ENCODE results near the gene C8B. TPM values are rescaled to one million over a fixed set of nuclear protein-coding genes. Genes with fewer than 3 reads are reported as not detected.

The C8B gene
- total RNA-seq, 1 experiment from 2014 or later = 0.10 TPM

DNA sequence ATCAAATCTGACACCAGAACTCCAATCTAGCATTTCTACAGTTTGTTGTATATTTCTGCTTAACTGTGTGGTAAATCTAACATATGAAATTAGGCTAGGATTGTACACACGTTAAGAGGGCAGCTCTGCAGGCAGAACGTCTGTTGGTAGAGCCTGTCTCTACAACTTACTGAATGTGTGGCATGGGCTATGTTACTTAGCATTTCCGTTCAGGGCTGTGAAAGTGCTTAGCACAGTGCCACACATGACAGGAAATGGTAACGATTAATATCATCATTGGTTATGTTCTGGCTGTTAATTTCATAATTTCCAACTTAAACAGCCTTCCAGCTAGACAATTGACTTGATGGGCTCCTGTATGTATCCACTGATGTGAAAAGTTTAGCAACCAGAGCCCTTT is 9.6 kb upstream of the C8B start:
- TF ChIP-seq, protein P1, sequence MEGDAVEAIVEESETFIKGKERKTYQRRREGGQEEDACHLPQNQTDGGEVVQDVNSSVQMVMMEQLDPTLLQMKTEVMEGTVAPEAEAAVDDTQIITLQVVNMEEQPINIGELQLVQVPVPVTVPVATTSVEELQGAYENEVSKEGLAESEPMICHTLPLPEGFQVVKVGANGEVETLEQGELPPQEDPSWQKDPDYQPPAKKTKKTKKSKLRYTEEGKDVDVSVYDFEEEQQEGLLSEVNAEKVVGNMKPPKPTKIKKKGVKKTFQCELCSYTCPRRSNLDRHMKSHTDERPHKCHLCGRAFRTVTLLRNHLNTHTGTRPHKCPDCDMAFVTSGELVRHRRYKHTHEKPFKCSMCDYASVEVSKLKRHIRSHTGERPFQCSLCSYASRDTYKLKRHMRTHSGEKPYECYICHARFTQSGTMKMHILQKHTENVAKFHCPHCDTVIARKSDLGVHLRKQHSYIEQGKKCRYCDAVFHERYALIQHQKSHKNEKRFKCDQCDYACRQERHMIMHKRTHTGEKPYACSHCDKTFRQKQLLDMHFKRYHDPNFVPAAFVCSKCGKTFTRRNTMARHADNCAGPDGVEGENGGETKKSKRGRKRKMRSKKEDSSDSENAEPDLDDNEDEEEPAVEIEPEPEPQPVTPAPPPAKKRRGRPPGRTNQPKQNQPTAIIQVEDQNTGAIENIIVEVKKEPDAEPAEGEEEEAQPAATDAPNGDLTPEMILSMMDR (IDR thresholded peaks at IDR 0.05 in 2 of 3, conservative IDR thresholded peaks at IDR 0.05 in 1 of 3; ENCODE audit: borderline replicate concordance in 1 of 3, insufficient read depth in 1 of 3, low read depth in 2 of 3, low read length in 2 of 3) = no peak
- TF ChIP-seq TCF7L2 (IDR thresholded peaks at IDR 0.05; ENCODE audit: borderline replicate concordance, extremely low read depth, insufficient read depth, insufficient read length) = no peak
- TF ChIP-seq, protein P2, sequence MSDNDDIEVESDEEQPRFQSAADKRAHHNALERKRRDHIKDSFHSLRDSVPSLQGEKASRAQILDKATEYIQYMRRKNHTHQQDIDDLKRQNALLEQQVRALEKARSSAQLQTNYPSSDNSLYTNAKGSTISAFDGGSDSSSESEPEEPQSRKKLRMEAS (IDR thresholded peaks at IDR 0.05) = no peak
- TF ChIP-seq, protein P3, sequence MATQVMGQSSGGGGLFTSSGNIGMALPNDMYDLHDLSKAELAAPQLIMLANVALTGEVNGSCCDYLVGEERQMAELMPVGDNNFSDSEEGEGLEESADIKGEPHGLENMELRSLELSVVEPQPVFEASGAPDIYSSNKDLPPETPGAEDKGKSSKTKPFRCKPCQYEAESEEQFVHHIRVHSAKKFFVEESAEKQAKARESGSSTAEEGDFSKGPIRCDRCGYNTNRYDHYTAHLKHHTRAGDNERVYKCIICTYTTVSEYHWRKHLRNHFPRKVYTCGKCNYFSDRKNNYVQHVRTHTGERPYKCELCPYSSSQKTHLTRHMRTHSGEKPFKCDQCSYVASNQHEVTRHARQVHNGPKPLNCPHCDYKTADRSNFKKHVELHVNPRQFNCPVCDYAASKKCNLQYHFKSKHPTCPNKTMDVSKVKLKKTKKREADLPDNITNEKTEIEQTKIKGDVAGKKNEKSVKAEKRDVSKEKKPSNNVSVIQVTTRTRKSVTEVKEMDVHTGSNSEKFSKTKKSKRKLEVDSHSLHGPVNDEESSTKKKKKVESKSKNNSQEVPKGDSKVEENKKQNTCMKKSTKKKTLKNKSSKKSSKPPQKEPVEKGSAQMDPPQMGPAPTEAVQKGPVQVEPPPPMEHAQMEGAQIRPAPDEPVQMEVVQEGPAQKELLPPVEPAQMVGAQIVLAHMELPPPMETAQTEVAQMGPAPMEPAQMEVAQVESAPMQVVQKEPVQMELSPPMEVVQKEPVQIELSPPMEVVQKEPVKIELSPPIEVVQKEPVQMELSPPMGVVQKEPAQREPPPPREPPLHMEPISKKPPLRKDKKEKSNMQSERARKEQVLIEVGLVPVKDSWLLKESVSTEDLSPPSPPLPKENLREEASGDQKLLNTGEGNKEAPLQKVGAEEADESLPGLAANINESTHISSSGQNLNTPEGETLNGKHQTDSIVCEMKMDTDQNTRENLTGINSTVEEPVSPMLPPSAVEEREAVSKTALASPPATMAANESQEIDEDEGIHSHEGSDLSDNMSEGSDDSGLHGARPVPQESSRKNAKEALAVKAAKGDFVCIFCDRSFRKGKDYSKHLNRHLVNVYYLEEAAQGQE (IDR thresholded peaks at IDR 0.05; ENCODE audit: low read depth) = no peak
- TF ChIP-seq, protein P4, sequence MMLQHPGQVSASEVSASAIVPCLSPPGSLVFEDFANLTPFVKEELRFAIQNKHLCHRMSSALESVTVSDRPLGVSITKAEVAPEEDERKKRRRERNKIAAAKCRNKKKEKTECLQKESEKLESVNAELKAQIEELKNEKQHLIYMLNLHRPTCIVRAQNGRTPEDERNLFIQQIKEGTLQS (IDR thresholded peaks at IDR 0.05) = no peak
- no peak for TF ChIP-seq ZNF274 (IDR thresholded peaks at IDR 0.05; ENCODE audit: low read depth, low read length)
- no peak for TF ChIP-seq FOSL1 (IDR thresholded peaks at IDR 0.05; ENCODE audit: low read depth)
- no peak for TF ChIP-seq SRF (IDR thresholded peaks at IDR 0.05; ENCODE audit: low read depth)
- TF ChIP-seq JUND (IDR thresholded peaks at IDR 0.05) = no peak
- no peak for TF ChIP-seq YY1 (IDR thresholded peaks at IDR 0.05; ENCODE audit: extremely low read depth, insufficient replicate concordance, low read depth, low read length)

More for the DNA sequence above, 9.6 kb upstream of the C8B start:
- no peak overlapping the region for H3K4me3 ChIP-seq (replicated peaks in 1 of 2; ENCODE audit: low read depth in 1 of 2, low read length in 2 of 2)
- ATAC-seq (no peak), DNase-seq (ENCODE audit: low read depth, low spot score) (no peak)
- ChIA-PET RAD21 (ENCODE audit: low non-redundant PET in 1 of 2, low total read pairs in 2 of 2, uncharacterized antibody in 2 of 2, unreplicated experiment in 2 of 2) (no interaction called here), CTCF (no interaction called here), POLR2A (no interaction called here)
- intact Hi-C loops (cut with micrococcal nuclease) = no loop called here
- no peak overlapping the region for H3K27ac ChIP-seq (ENCODE audit: low read depth, low read length)
- H3K9me2 ChIP-seq (ENCODE audit: insufficient read depth) = no peaks in the 10 kb centered on the region
- H3K4me2 ChIP-seq (ENCODE audit: low read length) = no peak overlapping the region
- H3K79me2 ChIP-seq (ENCODE audit: insufficient read depth, low read length) = no peaks in the 10 kb centered on the region
- H3K27me3 ChIP-seq (ENCODE audit: insufficient read depth, low read length) = peaks cover 20% of the 10 kb centered on the region
- no peaks in the 10 kb centered on the region for H3K36me3 ChIP-seq (ENCODE audit: control insufficient read depth in 1 of 2, insufficient read depth in 2 of 2, low read length in 2 of 2)
- H3K4me1 ChIP-seq (ENCODE audit: control insufficient read depth in 1 of 2, insufficient read depth in 2 of 2, low read length in 2 of 2) = no peaks in the 10 kb centered on the region
- no peak overlapping the region for H2AFZ ChIP-seq (ENCODE audit: low read depth, low read length, poor library complexity, severe bottlenecking)
- no peaks in the 10 kb centered on the region; a peak in 1 of 4 replicates for H3K9me3 ChIP-seq (ENCODE audit: control insufficient read depth in 1 of 2, insufficient read depth in 1 of 2, low read depth in 1 of 2, low read length in 2 of 2)
- H3K9ac ChIP-seq (ENCODE audit: low read length) = no peak overlapping the region
- no TSS peak for BruUV-seq (replicated peaks)
- no peaks in the 10 kb centered on the region for H4K20me1 ChIP-seq (ENCODE audit: insufficient read depth)
